ENCODE measurements around the gene PDE9A. TPM values are rescaled to one million over a fixed set of nuclear protein-coding genes. Genes with fewer than 3 reads are reported as not detected.
A peak's percentile ranks its signal among the peaks of the same experiment; 100 is the strongest.

Gene PDE9A
- total and polyA plus RNA-seq, 10 donors = 7.9 to 45.5 (median 23.8) TPM

DNA sequence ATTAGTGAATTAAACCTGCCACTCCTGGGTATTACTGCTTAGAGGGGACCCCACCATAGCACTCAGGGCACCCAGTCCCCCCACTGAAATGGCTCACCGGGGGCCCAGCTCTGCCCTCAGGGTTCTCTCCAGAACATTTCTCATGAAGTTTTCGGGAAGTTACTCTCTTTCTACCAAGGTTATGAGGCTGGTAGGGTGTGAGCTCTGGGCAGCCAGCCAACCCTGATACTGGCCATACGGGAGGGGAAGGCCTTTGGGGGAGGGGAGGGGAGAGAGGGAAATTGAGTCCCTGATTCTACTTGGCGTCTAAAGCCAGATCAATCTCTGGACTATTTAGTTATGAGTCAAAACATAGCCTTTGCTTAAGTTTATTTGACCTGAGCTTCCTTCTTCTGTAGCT, 12.9 kb upstream of the PDE9A start:
- 18 to 37% (median 22%) methylated on average over 4 of the region's 4 CpGs for WGBS, 5 donors
- no peaks in the 10 kb centered on the region for H3K9me3 ChIP-seq
- H3K4me1 ChIP-seq = peaks cover 0 to 14% (median 7%) of the 10 kb centered on the region in 6 donors
- no peaks in the 10 kb centered on the region for H3K36me3 ChIP-seq
- TF ChIP-seq POLR2A (IDR thresholded peaks at IDR 0.05) (no peak), POLR2AphosphoS5 (IDR thresholded peaks at IDR 0.05) (no peak)
- TF ChIP-seq, protein P1, sequence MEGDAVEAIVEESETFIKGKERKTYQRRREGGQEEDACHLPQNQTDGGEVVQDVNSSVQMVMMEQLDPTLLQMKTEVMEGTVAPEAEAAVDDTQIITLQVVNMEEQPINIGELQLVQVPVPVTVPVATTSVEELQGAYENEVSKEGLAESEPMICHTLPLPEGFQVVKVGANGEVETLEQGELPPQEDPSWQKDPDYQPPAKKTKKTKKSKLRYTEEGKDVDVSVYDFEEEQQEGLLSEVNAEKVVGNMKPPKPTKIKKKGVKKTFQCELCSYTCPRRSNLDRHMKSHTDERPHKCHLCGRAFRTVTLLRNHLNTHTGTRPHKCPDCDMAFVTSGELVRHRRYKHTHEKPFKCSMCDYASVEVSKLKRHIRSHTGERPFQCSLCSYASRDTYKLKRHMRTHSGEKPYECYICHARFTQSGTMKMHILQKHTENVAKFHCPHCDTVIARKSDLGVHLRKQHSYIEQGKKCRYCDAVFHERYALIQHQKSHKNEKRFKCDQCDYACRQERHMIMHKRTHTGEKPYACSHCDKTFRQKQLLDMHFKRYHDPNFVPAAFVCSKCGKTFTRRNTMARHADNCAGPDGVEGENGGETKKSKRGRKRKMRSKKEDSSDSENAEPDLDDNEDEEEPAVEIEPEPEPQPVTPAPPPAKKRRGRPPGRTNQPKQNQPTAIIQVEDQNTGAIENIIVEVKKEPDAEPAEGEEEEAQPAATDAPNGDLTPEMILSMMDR (IDR thresholded peaks at IDR 0.05 in 8 of 11, conservative IDR thresholded peaks at IDR 0.05 in 3 of 11) = no peak
- peak; percentile 61 for DNase-seq
- no peak overlapping the region for H3K27ac ChIP-seq
- H3K27me3 ChIP-seq (replicated peaks in 1 of 7) = peaks cover 0 to 60% (median 0%) of the 10 kb centered on the region in 7 donors
- intact Hi-C loops (cut with DNase I; ENCODE audit: low total_unique reads) = no loop called here
- H3K4me3 ChIP-seq = no peak overlapping the region

DNA sequence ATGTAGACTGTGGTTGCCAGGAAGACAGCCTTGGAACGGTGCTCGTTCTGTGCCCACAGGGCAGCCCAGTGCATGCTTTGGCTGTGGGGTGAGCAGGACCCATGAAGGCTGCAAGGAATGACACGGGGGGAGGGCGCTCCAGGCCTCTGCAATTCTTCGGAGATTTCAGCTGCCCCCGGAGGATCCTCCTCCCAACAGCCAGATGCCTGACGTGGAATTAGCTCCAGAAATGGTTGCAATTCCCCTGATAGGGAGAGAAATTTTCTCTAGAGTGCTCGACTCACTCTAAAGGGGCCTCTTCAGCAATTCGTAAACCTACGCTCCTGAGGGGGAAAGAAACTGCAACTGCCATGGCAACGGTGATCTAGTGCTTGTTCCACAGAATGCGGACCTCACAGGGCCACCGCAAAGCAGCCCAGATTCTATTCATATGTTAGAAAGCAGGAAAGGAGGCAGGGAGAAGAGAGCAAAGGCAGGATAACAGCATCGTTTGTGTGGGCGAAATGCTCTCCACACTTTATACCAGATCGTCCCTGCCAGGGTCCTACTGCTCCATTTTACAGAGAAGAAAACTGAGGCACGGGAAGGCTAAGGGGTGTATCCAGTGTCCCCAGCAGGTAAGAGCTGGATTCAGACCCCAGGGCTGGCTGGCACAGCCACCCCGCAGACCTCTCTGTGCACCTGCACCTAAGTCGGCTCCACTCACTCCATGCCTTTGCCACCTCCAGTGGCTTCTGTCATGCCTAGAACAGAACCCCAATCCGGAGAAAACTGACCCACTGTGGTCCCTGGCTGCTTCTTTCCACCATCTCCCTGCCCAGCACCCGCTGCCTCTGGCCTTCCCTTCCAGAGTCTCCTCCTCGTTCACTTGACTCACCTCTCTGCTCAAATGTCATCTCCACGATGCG, 11.9 kb upstream of the PDE9A start:
- DNase-seq = peak; percentile 47
- 66 to 78% (median 77%) methylated on average over 24 of the region's 24 CpGs for WGBS, 5 donors
- Histone ChIP-seq H3K36me3 (no peaks in the 10 kb centered on the region), H3K27me3 (replicated peaks in 1 of 7) (peaks cover 0 to 53% (median 0%) of the 10 kb centered on the region in 7 donors), H3K4me3 (no peak overlapping the region), H3K4me1 (peaks cover 0 to 14% (median 7%) of the 10 kb centered on the region in 6 donors), H3K9me3 (no peaks in the 10 kb centered on the region), H3K27ac (no peak overlapping the region)
- TF ChIP-seq, protein P1 (IDR thresholded peaks at IDR 0.05 in 8 of 11, conservative IDR thresholded peaks at IDR 0.05 in 3 of 11) = no peak
- TF ChIP-seq POLR2A (IDR thresholded peaks at IDR 0.05) = no peak
- intact Hi-C loops (cut with DNase I; ENCODE audit: low total_unique reads) = no loop called here

DNA sequence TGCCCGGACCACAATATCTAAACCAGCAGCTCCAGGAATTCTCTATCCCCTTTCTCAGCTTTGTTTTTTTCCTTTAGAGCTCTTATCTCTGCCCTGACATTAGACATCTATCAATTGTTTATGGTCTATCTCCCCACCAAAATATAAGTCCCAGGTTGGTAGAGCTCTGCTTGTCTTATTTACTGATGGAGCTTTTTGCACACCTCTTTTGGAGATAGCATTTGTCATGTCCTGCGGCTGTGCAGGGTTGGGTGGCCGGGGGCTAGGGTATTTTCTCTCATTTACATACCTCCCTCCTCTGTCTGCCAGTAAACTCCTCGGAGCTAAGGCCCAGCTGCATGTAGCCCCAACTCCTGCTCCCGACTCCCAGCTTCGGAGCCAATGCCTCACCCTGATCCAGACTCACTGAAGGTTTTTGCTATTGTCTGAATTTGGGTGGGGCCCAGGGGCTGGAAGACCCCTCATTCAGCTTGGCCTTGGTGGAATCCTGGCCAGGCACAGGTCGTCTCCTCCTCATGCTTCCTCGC, 11.1 kb upstream of the PDE9A start:
- intact Hi-C loops (cut with DNase I; ENCODE audit: low total_unique reads) = no loop called here
- DNase-seq = peak; percentile 11

More for the DNA sequence above, 11.1 kb upstream of the PDE9A start:
- Histone ChIP-seq H3K4me3 (no peak overlapping the region), H3K36me3 (no peaks in the 10 kb centered on the region), H3K4me1 (peaks cover 0 to 14% (median 7%) of the 10 kb centered on the region in 6 donors), H3K9me3 (no peaks in the 10 kb centered on the region), H3K27me3 (replicated peaks in 1 of 7) (peaks cover 0 to 53% (median 0%) of the 10 kb centered on the region in 7 donors), H3K27ac (no peak overlapping the region)
- WGBS, 5 donors = 62 to 75% (median 69%) methylated on average over 7 to 8 of the region's 8 CpGs
- TF ChIP-seq, protein P1 (IDR thresholded peaks at IDR 0.05 in 8 of 11, conservative IDR thresholded peaks at IDR 0.05 in 3 of 11) = no peak
- TF ChIP-seq POLR2AphosphoS5 (IDR thresholded peaks at IDR 0.05) (no peak), POLR2A (IDR thresholded peaks at IDR 0.05) (no peak)

All from spleen (tissue), 11 donors.